HG03095 (cell line): ENCODE measurements around the gene MAP3K19.
"Not testable (repeated sequence)": the region's sequence is repeated elsewhere in the genome, so short reads cannot be mapped to it uniquely, and the experiment has no call there.

Experiments
- ATAC-seq: cut with Tn5 transposase; IDR thresholded peaks from one replicate; pipeline ENCODE4 v1.9.1; 2021; ENCODE audit warnings: moderate library complexity; ENCODE audit not compliant: unreplicated experiment

The MAP3K19 gene

GRCh38 chr2:135047300-135047699 is at the start of gene MAP3K19:
TSS of gene MAP3K19 (minus strand) at chr2:135047447. CDS start at chr2:135024647, 22,800 bp downstream.
- no peak for ATAC-seq

GRCh38 chr2:135096665-135097446 is 49.6 kb upstream of the MAP3K19 start:
- ATAC-seq: no peak

GRCh38 chr2:135095591-135095990 is 48.3 kb upstream of the MAP3K19 start:
- no peak for ATAC-seq

GRCh38 chr2:135094508-135094907 is 47.3 kb upstream of the MAP3K19 start:
- ATAC-seq: no peak

GRCh38 chr2:135093670-135094330 is 46.6 kb upstream of the MAP3K19 start:
- no peak for ATAC-seq

GRCh38 chr2:135093193-135093592 is 45.9 kb upstream of the MAP3K19 start:
- no peak for ATAC-seq

GRCh38 chr2:135091681-135092080 is 44.4 kb upstream of the MAP3K19 start:
- ATAC-seq: no peak

- not testable (repeated sequence) for ATAC-seq
Observed at GRCh38 chr2:135089597-135089996, 42.4 kb upstream of the MAP3K19 start.

- ATAC-seq: no peak
Observed at GRCh38 chr2:135086222-135086621, 39.0 kb upstream of the MAP3K19 start.

GRCh38 chr2:135078417-135078816 is 31.2 kb upstream of the MAP3K19 start:
- ATAC-seq: no peak

GRCh38 chr2:135076556-135076955 is 29.3 kb upstream of the MAP3K19 start:
- no peak for ATAC-seq

GRCh38 chr2:135074216-135074615 is 27.0 kb upstream of the MAP3K19 start:
- no peak for ATAC-seq

GRCh38 chr2:135072125-135072997 is 25.1 kb upstream of the MAP3K19 start:
- ATAC-seq: no peak

- no peak for ATAC-seq
Observed at GRCh38 chr2:135066710-135067109, 19.5 kb upstream of the MAP3K19 start.

- no peak for ATAC-seq
Observed at GRCh38 chr2:135064149-135064548, 16.9 kb upstream of the MAP3K19 start.

- ATAC-seq: no peak
Observed at GRCh38 chr2:135063210-135063609, 16.0 kb upstream of the MAP3K19 start.

GRCh38 chr2:135059577-135059976 is 12.3 kb upstream of the MAP3K19 start:
- no peak for ATAC-seq

- ATAC-seq: no peak
Observed at GRCh38 chr2:135056790-135057189, 9.5 kb upstream of the MAP3K19 start.

GRCh38 chr2:135055182-135055786 is 8.0 kb upstream of the MAP3K19 start:
- ATAC-seq: no peak

GRCh38 chr2:135052997-135053474 is 5.8 kb upstream of the MAP3K19 start:
- peak; percentile 30 for ATAC-seq
